ENCODE measurements around the gene TMSB4X.

DNA sequence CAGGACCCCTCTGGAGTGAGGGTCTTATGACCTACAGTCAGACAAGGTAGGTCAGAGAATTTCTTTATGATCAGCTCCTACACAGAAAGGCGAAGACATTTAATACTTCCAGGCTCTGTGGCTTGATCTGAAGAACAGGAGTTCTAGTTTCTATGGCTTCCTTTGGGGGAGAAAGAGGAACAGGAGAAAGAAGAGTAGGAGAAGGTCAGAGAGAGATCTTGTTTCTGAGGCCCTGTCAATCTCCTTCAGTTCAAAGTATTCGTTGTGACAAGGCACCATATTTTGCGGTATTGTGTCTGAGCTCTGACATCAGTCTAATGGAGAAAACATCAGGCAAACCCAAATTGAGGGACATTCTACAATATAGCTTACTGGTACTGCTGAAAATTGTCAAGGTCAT is 16.7 kb downstream of the TMSB4X start:
- TF ChIP-seq CTCF (IDR thresholded peaks at IDR 0.05; ENCODE audit: low read length) (no peak), EZH2 (IDR thresholded peaks at IDR 0.05; ENCODE audit: borderline replicate concordance, low read length) (no peak)
